ENCODE measurements around the gene ELFN2. TPM values are rescaled to one million over a fixed set of nuclear protein-coding genes. Genes with fewer than 3 reads are reported as not detected.
"Not testable (repeated sequence)": the region's sequence is repeated elsewhere in the genome, so short reads cannot be mapped to it uniquely, and the experiment has no call there.

ELFN2 gene
- total RNA-seq, 1 experiment from 2014 or later: 0.07 TPM

GRCh38 chr22:37407856-37408255, 19.4 kb downstream of the ELFN2 start:
- H3K4me3 ChIP-seq: no peak overlapping the region
- DNase-seq: no peak
- no peaks in the 10 kb centered on the region for H3K27me3 ChIP-seq
- no peaks in the 10 kb centered on the region for H3K9me3 ChIP-seq
- no peaks in the 10 kb centered on the region for H3K36me3 ChIP-seq

- Histone ChIP-seq H3K36me3 (no peaks in the 10 kb centered on the region), H3K4me3 (no peak overlapping the region), H3K9me3 (no peaks in the 10 kb centered on the region), H3K27me3 (no peaks in the 10 kb centered on the region)
- no peak for DNase-seq
These were observed 20.6 kb downstream of the ELFN2 start for GRCh38 chr22:37406441-37407235.

- no peak for DNase-seq
- H3K4me3 ChIP-seq: no peak overlapping the region
- H3K36me3 ChIP-seq: no peaks in the 10 kb centered on the region
- no peaks in the 10 kb centered on the region for H3K27me3 ChIP-seq
- H3K9me3 ChIP-seq: no peaks in the 10 kb centered on the region
These were observed 23.2 kb downstream of the ELFN2 start for GRCh38 chr22:37404091-37404490.

GRCh38 chr22:37403267-37403960, 23.9 kb downstream of the ELFN2 start:
- Histone ChIP-seq H3K36me3 (no peaks in the 10 kb centered on the region), H3K9me3 (no peaks in the 10 kb centered on the region), H3K4me3 (no peak overlapping the region), H3K27me3 (no peaks in the 10 kb centered on the region)
- DNase-seq: no peak

GRCh38 chr22:37402184-37402506, 25.1 kb downstream of the ELFN2 start:
- H3K9me3 ChIP-seq: no peaks in the 10 kb centered on the region
- H3K4me3 ChIP-seq: no peak overlapping the region
- peak; percentile 41 for DNase-seq
- no peaks in the 10 kb centered on the region for H3K27me3 ChIP-seq
- H3K36me3 ChIP-seq: no peaks in the 10 kb centered on the region

GRCh38 chr22:37401401-37402183, 25.7 kb downstream of the ELFN2 start:
- no peaks in the 10 kb centered on the region for H3K9me3 ChIP-seq
- H3K27me3 ChIP-seq: no peaks in the 10 kb centered on the region
- no peaks in the 10 kb centered on the region for H3K36me3 ChIP-seq
- DNase-seq: no peak
- no peak overlapping the region for H3K4me3 ChIP-seq

- H3K9me3 ChIP-seq: no peaks in the 10 kb centered on the region
- no peak for DNase-seq
- H3K36me3 ChIP-seq: no peaks in the 10 kb centered on the region
- H3K27me3 ChIP-seq: no peaks in the 10 kb centered on the region
- H3K4me3 ChIP-seq: no peak overlapping the region
These were observed 26.6 kb downstream of the ELFN2 start for GRCh38 chr22:37400719-37401118.

- not testable (repeated sequence) for H3K4me3 ChIP-seq, H3K27me3 ChIP-seq, H3K9me3 ChIP-seq, DNase-seq, H3K36me3 ChIP-seq
These were observed 27.8 kb downstream of the ELFN2 start for GRCh38 chr22:37399457-37399856.

GRCh38 chr22:37397226-37397625, 30.1 kb downstream of the ELFN2 start:
- Histone ChIP-seq H3K4me3 (no peak overlapping the region), H3K9me3 (no peaks in the 10 kb centered on the region), H3K36me3 (no peaks in the 10 kb centered on the region), H3K27me3 (no peaks in the 10 kb centered on the region)
- no peak for DNase-seq

GRCh38 chr22:37396488-37397084, 30.7 kb downstream of the ELFN2 start:
- Histone ChIP-seq H3K36me3 (no peaks in the 10 kb centered on the region), H3K27me3 (no peaks in the 10 kb centered on the region), H3K4me3 (no peak overlapping the region), H3K9me3 (no peaks in the 10 kb centered on the region)
- DNase-seq: no peak

- Histone ChIP-seq H3K4me3 (no peak overlapping the region), H3K9me3 (no peaks in the 10 kb centered on the region), H3K36me3 (no peaks in the 10 kb centered on the region), H3K27me3 (no peaks in the 10 kb centered on the region)
- no peak for DNase-seq
These were observed 32.9 kb downstream of the ELFN2 start for GRCh38 chr22:37394341-37394740.

- Histone ChIP-seq H3K9me3 (no peaks in the 10 kb centered on the region), H3K36me3 (no peaks in the 10 kb centered on the region), H3K4me3 (no peak overlapping the region), H3K27me3 (no peaks in the 10 kb centered on the region)
- DNase-seq: no peak
These were observed 33.5 kb downstream of the ELFN2 start for GRCh38 chr22:37393746-37394145.

- Histone ChIP-seq H3K9me3 (no peaks in the 10 kb centered on the region), H3K4me3 (no peak overlapping the region), H3K27me3 (no peaks in the 10 kb centered on the region), H3K36me3 (no peaks in the 10 kb centered on the region)
- no peak for DNase-seq
These were observed 34.5 kb downstream of the ELFN2 start for GRCh38 chr22:37392721-37393328.

GRCh38 chr22:37391702-37392101, 35.6 kb downstream of the ELFN2 start:
- no peaks in the 10 kb centered on the region for H3K9me3 ChIP-seq
- H3K27me3 ChIP-seq: no peaks in the 10 kb centered on the region

GRCh38 chr22:37390075-37390474, 37.2 kb downstream of the ELFN2 start:
- Histone ChIP-seq H3K27me3 (no peaks in the 10 kb centered on the region), H3K36me3 (no peaks in the 10 kb centered on the region), H3K9me3 (no peaks in the 10 kb centered on the region), H3K4me3 (no peak overlapping the region)
- no peak for DNase-seq

More at GRCh38 chr22:37391702-37392101, 35.6 kb downstream of the ELFN2 start:
- Histone ChIP-seq H3K4me3 (no peak overlapping the region), H3K36me3 (no peaks in the 10 kb centered on the region)
- no peak for DNase-seq

GRCh38 chr22:37388538-37388937, 38.7 kb downstream of the ELFN2 start:
- Histone ChIP-seq H3K27me3 (no peaks in the 10 kb centered on the region), H3K9me3 (no peaks in the 10 kb centered on the region), H3K4me3 (no peak overlapping the region), H3K36me3 (no peaks in the 10 kb centered on the region)
- no peak for DNase-seq

- no peak for DNase-seq
- Histone ChIP-seq H3K4me3 (no peak overlapping the region), H3K27me3 (no peaks in the 10 kb centered on the region), H3K36me3 (no peaks in the 10 kb centered on the region), H3K9me3 (no peaks in the 10 kb centered on the region)
These were observed 39.5 kb downstream of the ELFN2 start for GRCh38 chr22:37387793-37388192.
